Astrocyte of the spinal cord (primary cell): ENCODE results near the gene TTC28.
"Not testable (repeated sequence)": the region's sequence is repeated elsewhere in the genome, so short reads cannot be mapped to it uniquely, and the experiment has no call there.

ENCODE experiments used
- DNase-seq: peaks from one replicate; pipeline ENCODE4 v3.0.0; 2011; ENCODE audit warnings: low read depth, low spot score
- H3K4me3 ChIP-seq: 2 replicates; pipeline ENCODE4 v1.5.1; 2011; ENCODE audit warnings: low read depth, mild to moderate bottlenecking, low read length, moderate library complexity
- in situ Hi-C: cut with HindIII; loops from 2 replicates; pipeline ENCODE4 v1.10.0; 2017; ENCODE audit warnings: low sequenced_read_pairs
- TF ChIP-seq, protein P1 (sequence below): IDR thresholded peaks from 2 replicates; pipeline ENCODE4 v1.5.1; 2012; ENCODE audit warnings: low read depth, mild to moderate bottlenecking, low read length, inconsistent platforms

TTC28 gene

DNA sequence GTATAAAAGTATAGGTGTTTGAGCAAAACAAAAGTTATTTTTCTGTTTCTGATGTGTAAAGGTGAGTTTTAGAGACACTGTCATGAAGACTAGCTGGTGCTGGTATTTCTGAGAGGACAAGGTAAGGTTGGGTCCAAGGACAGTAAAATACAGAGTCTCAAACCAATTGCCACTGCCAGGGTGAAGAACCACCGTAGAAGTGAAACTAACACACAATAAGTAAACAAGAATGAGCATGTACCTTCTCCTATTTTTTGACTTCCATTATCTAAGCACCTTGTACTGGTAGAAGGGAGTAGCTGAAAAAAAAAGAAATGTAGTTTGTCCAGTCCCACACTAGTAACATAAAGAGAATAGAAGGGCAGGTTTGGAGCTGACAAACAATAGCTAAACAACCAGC is 117.3 kb downstream of the TTC28 start:
- H3K4me3 ChIP-seq = no peak overlapping the region
- in situ Hi-C loops = no loop called here
- TF ChIP-seq, protein P1, sequence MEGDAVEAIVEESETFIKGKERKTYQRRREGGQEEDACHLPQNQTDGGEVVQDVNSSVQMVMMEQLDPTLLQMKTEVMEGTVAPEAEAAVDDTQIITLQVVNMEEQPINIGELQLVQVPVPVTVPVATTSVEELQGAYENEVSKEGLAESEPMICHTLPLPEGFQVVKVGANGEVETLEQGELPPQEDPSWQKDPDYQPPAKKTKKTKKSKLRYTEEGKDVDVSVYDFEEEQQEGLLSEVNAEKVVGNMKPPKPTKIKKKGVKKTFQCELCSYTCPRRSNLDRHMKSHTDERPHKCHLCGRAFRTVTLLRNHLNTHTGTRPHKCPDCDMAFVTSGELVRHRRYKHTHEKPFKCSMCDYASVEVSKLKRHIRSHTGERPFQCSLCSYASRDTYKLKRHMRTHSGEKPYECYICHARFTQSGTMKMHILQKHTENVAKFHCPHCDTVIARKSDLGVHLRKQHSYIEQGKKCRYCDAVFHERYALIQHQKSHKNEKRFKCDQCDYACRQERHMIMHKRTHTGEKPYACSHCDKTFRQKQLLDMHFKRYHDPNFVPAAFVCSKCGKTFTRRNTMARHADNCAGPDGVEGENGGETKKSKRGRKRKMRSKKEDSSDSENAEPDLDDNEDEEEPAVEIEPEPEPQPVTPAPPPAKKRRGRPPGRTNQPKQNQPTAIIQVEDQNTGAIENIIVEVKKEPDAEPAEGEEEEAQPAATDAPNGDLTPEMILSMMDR = no peak
- DNase-seq = no peak

DNA sequence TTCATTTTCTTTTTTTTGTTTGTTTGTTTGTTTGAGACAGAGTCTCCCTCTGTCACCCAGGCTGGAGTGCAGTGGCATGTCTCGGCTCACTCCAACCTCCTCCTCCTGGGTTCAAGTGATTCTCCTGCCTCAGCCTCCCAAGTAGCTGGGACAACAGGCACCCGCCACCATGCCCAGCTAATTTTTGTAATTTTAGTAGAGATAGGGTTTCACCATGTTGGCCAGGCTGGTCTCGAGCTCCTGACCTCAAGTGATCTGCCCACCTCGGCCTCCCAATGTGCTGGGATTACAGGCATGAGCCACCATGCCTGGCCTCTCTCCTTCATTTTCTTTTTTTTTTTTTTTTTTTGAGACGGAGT is 118.9 kb downstream of the TTC28 start:
- H3K4me3 ChIP-seq, DNase-seq, in situ Hi-C loops: not testable (repeated sequence)

DNA sequence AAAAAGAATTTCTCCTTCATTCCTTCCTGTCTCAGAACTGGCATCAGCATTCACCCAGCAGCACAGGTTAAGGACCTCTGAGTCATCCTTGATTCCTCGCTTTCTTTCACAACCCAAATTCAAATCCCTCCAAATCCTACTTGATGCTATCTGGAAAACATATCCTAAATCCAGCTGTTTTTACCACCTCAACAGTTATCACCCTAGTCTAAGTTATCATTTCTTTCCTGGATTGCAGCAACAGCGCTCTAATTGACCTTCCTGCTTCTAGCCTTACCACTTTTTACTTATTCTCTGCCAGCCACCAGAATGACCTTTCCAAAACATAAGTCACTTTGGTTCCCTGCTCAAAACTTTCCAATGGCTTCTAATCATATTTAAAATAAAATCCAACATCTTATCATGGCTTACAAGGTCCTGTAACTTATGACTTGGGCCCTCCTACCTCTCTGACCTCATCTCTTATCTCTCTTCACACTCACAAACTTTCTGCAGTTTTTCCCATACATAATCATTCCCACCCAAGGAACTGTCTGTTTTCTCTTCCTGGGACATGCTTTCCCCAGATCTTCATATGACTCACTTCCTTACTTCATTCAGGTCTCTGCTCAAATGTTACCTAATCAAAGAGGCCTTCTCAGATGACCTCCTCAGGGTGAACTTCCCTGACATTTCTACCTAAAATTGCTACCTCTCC is 119.4 kb downstream of the TTC28 start:
- no peak overlapping the region for H3K4me3 ChIP-seq
- in situ Hi-C loops = no loop called here
- TF ChIP-seq, protein P1 = no peak
- peak; percentile 12 for DNase-seq

DNA sequence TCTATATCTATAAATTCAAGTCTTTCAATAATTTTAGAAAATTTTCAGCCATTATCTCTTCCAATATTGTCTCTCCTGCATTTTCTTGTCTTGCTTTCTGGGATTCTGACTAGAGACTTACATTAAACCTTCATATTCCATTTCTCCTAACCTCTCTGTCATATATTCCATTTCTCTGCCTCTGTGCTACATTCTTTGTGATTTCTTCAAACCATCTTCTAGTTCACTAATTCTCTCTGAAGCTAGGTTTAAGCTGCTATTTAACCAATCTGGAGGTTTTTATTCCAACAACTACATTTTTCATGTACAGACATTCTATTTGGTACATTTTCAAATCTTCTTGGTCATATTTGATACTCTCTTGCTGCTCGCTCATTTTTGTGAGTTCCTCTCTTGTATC is 122.5 kb downstream of the TTC28 start:
- TF ChIP-seq, protein P1 = no peak
- H3K4me3 ChIP-seq = no peak overlapping the region
- DNase-seq = no peak
- in situ Hi-C loops = no loop called here

DNA sequence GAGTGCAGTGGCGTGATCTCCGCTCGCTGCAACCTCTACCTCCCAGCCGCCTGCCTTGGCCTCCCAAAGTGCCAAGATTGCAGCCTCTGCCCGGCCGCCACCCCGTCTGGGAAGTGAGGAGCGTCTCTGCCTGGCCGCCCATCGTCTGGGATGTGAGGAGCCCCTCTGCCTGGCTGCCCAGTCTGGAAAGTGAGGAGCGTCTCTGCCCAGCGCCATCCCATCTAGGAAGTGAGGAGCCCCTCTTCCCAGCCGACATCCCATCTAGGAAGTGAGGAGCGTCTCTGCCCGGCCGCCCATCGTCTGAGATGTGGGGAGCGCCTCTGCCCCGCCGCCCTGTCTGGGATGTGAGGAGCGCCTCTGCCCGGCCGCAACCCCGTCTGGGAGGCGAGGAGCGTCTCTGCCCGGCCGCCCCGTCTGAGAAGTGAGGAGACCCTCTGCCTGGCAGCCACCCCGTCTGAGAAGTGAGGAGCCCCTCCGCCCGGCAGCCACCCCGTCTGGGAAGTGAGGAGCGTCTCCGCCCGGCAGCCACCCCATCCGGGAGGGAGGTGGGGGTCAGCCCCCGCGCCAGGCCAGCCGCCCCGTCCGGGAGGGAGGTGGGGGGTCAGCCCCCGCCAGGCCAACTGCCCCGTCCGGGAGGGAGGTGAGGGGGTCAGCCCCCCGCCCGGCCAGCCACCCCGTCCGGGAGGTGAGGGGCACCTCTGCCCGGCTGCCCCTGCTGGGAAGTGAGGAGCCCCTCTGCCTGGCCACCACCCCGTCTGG is 126.4 kb downstream of the TTC28 start:
- H3K4me3 ChIP-seq, DNase-seq, in situ Hi-C loops: not testable (repeated sequence)

DNA sequence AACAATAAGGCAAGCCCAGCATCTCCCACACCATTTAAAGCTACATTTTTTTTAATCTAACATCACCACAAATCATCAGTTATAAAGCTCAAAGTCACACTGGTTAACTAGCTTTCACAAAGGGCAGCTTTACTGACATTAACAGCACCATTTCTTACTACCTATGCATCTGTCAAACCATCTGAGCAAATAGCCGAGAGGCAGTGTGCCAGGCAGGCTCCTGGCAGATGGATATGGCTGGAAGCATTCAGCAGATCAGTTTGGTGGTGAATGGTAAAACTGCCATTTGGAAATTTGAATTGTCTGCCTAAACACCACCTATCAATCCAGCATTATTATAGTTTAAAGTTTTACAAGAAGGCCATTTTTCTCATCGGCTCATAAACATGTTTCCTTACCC is 131.2 kb downstream of the TTC28 start:
- in situ Hi-C loops = no loop called here
- TF ChIP-seq, protein P1 = no peak
- DNase-seq = no peak
- H3K4me3 ChIP-seq = no peak overlapping the region

DNA sequence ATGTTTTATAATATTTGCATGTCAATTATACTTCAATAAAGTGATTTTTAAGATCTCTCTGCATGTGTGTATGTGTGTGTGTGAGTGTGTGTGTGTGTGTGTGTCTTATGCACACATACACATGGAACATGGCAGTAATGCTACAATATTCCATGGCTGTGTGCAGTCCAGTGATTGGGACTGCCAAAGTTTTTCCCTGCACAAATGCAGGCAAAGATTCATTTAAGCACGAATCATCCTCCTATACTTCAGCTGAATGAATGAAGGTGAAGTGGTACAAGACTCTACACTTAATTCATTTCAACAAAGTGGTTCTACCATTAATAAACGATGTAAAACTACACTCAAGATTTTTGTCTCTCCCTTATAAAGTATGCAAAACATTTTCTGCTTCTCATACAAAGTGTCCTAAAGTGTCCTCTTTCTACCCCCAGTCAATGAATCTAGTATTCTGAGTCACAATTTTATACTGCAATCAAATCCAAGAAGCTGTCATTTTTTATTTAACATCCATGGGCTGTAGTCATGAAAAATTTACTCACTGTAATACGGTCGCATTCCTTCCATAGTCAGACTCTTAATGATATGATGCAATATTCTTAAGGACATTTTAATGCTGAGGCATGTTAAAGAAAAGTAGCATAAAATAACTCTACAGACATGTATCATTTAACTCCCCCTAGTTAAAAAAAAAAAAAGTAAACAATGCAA is 132.4 kb downstream of the TTC28 start:
- DNase-seq = peak; percentile 54
- H3K4me3 ChIP-seq = no peak overlapping the region
- in situ Hi-C loops = no loop called here
- TF ChIP-seq, protein P1 = no peak
